CD14-positive monocyte (primary cell): ENCODE data around the gene LYPD1. TPM values are rescaled to one million over a fixed set of nuclear protein-coding genes. Genes with fewer than 3 reads are reported as not detected.

Experiments used
- DNase-seq, 3 donors: peaks; one replicate each; pipeline ENCODE4 v3.0.0-alpha.2; 2011 to 2022
- H2AFZ ChIP-seq: 2 replicates; pipeline ENCODE4 v1.6.0; 2012; ENCODE audit warnings: mild to moderate bottlenecking, low read depth, low read length, inconsistent platforms; ENCODE audit not compliant: insufficient read depth, poor library complexity, severe bottlenecking
- H3K27ac ChIP-seq, 2 donors: 1 replicate in 1 of 2; 2 replicates in 1 of 2; pipeline ENCODE4 v1.5.1; 2012 to 2013; ENCODE audit warnings: low read length in 2 of 2, control low read depth in 1 of 2, inconsistent platforms in 1 of 2, low read depth in 1 of 2, mild to moderate bottlenecking in 1 of 2
- H3K27me3 ChIP-seq, 2 donors: one replicate each; pipeline versions ENCODE4 v1.6.0 to v1.6.1; 2011 to 2013; ENCODE audit warnings: low read length in 2 of 2; ENCODE audit not compliant: control insufficient read depth in 2 of 2, insufficient read depth in 2 of 2
- H3K36me3 ChIP-seq, 2 donors: replicated peaks in 1 of 2; 1 replicate in 1 of 2; 2 replicates in 1 of 2; pipeline versions ENCODE4 v1.5.1 to v1.6.1; 2012 to 2013; ENCODE audit warnings: low read length in 2 of 2, control low read depth in 1 of 2, inconsistent platforms in 1 of 2, mild to moderate bottlenecking in 1 of 2; ENCODE audit not compliant: insufficient read depth in 2 of 2, control insufficient read depth in 1 of 2
- H3K4me1 ChIP-seq, 2 donors: 1 replicate in 1 of 2; 2 replicates in 1 of 2; pipeline versions ENCODE4 v1.5.1 to v1.6.1; 2012 to 2013; ENCODE audit warnings: low read length in 2 of 2, control low read depth in 1 of 2, inconsistent platforms in 1 of 2, mild to moderate bottlenecking in 1 of 2, moderate library complexity in 1 of 2; ENCODE audit not compliant: insufficient read depth in 2 of 2, control insufficient read depth in 1 of 2
- H3K4me2 ChIP-seq: replicated peaks from 2 replicates; pipeline ENCODE3; 2012; ENCODE audit warnings: low read length, moderate library complexity, mild to moderate bottlenecking; ENCODE audit not compliant: poor library complexity, severe bottlenecking; ENCODE audit errors: extremely low read depth
- H3K4me3 ChIP-seq, 3 experiments: fragments of 200-600 bp in 1 of 3; sonication (generic) in 1 of 3; replicated peaks in 1 of 3; 1 replicate in 2 of 3; 2 replicates in 1 of 3; pipeline ENCODE4 v1.5.1; 2011 to 2013; ENCODE audit warnings: low read length in 3 of 3, mild to moderate bottlenecking in 3 of 3, control low read depth in 2 of 3, low read depth in 2 of 3, inconsistent platforms in 1 of 3, moderate library complexity in 1 of 3
- H3K79me2 ChIP-seq: 2 replicates; pipeline ENCODE4 v1.6.0; 2012; ENCODE audit warnings: mild to moderate bottlenecking, control low read depth, inconsistent platforms, low read length, moderate library complexity; ENCODE audit not compliant: insufficient read depth
- H3K9ac ChIP-seq: 2 replicates; pipeline ENCODE4 v1.6.0; 2017; ENCODE audit warnings: low read length, mild to moderate bottlenecking; ENCODE audit not compliant: insufficient read depth, poor library complexity, severe bottlenecking
- H3K9me3 ChIP-seq, 2 donors: replicated peaks in 1 of 2; 1 replicate in 1 of 2; 2 replicates in 1 of 2; pipeline versions ENCODE4 v1.5.1 to v1.6.1; 2012 to 2013; ENCODE audit warnings: low read length in 2 of 2, control low read depth in 1 of 2; ENCODE audit not compliant: control insufficient read depth in 1 of 2, insufficient read depth in 1 of 2
- H4K20me1 ChIP-seq: 2 replicates; pipeline ENCODE4 v1.6.0; 2012; ENCODE audit warnings: mild to moderate bottlenecking, low read length, control low read depth, moderate library complexity; ENCODE audit not compliant: insufficient read depth
- H3K27ac Mint-ChIP-seq, 7 donors: one replicate each; pipeline ENCODE4 v1.8.0; 2020; ENCODE audit warnings: mild to moderate bottlenecking in 7 of 7, mixed read lengths in 7 of 7, moderate library complexity in 6 of 7, inconsistent platforms in 2 of 7
- H3K27me3 Mint-ChIP-seq, 3 donors: one replicate each; pipeline ENCODE4 v1.8.0; 2021 to 2022; ENCODE audit warnings: low read depth in 3 of 3, mild to moderate bottlenecking in 3 of 3, mixed read lengths in 3 of 3, moderate library complexity in 3 of 3, inconsistent platforms in 1 of 3
- H3K36me3 Mint-ChIP-seq, 2 donors: one replicate each; pipeline ENCODE4 v1.8.0; 2020; ENCODE audit warnings: mixed read lengths in 2 of 2, inconsistent platforms in 1 of 2, mild to moderate bottlenecking in 1 of 2
- H3K4me1 Mint-ChIP-seq: one replicate; pipeline ENCODE4 v1.8.0; 2020; ENCODE audit warnings: mild to moderate bottlenecking, mixed read lengths
- H3K4me3 Mint-ChIP-seq, 2 donors: one replicate each; pipeline ENCODE4 v1.8.0; 2020; ENCODE audit warnings: mild to moderate bottlenecking in 2 of 2, mixed read lengths in 2 of 2, moderate library complexity in 1 of 2
- H3K9me3 Mint-ChIP-seq, 7 donors: one replicate each; pipeline ENCODE4 v1.8.0; 2020 to 2022; ENCODE audit warnings: mixed read lengths in 7 of 7, mild to moderate bottlenecking in 6 of 7, moderate library complexity in 6 of 7, inconsistent platforms in 2 of 7
- CTCF ChIP-seq: fragments of 200-600 bp; IDR thresholded peaks from one replicate; pipeline ENCODE4 v1.8.0; 2022; ENCODE audit warnings: antibody characterized with exemption, mild to moderate bottlenecking
- WGBS: methylation state at CpG from one replicate; pipeline ENCODE4 v1.1.5; 2013; ENCODE audit warnings: missing lambda C conversion rate; ENCODE audit not compliant: insufficient coverage; 5-methylcytosine and 5-hydroxymethylcytosine counted together
- intact Hi-C, 2 donors: fragments of 100-400 bp; cut with micrococcal nuclease; formaldehyde crosslinking; loops; one replicate each; pipeline versions ENCODE4 v1.15.0 to v1.15.1; 2023
- polyA plus RNA-seq, 3 donors: library from polyadenylated mRNA; depleted of rRNA in 1 of 3; unstranded in 2 of 3; stranded (reverse) in 1 of 3; fragments of 300-500 nt in 2 of 3; fragments of >200 nt in 1 of 3; fragmentation: Illumina TruSeq in 2 of 3; gene quantifications; 1 replicate in 2 of 3; 2 replicates in 1 of 3; pipeline ENCODE4 v1.2.3, GENCODE V29; 2012 to 2021

LYPD1 gene
- polyA plus RNA-seq, 3 donors, result not detected

DNA sequence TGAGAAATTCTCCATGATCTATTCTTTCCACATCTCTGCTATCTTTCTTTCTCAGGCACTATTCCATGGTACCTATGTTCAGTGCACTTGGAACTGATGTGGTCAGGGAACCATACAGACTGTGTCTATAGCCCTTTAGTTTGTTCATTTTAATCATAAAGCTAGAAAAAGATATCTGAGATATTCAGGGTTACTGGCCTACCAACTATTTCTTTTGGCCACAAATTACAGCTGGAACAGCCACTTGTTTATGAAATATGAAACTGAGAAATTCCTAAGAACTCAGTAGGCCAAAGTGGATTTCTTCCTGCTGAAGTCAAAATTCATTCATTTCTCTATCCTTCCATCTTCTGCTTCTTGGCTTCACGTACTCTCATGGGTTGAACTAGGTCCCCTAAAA lies 22.8 kb upstream of the LYPD1 start:
- H3K4me1 ChIP-seq, result no peaks in the 10 kb centered on the region
- H3K36me3 ChIP-seq, result no peaks in the 10 kb centered on the region
- no peak for TF ChIP-seq CTCF
- Mint-ChIP-seq H3K9me3 (peaks cover 0 to 6% (median 2%) of the 10 kb centered on the region in 7 donors), H3K36me3 (no peaks in the 10 kb centered on the region), H3K4me3 (no peak overlapping the region), H3K27ac (no peak overlapping the region), H3K27me3 (peaks cover 2 to 7% (median 4%) of the 10 kb centered on the region in 3 donors), H3K4me1 (no peaks in the 10 kb centered on the region)
- no peak overlapping the region for H3K9ac ChIP-seq
- H3K9me3 ChIP-seq, result no peaks in the 10 kb centered on the region
- no peaks in the 10 kb centered on the region for H4K20me1 ChIP-seq
- DNase-seq, result no peak
- no peaks in the 10 kb centered on the region for H3K27me3 ChIP-seq
- intact Hi-C loops, result no loop called here
- no peak overlapping the region for H3K27ac ChIP-seq
- no peaks in the 10 kb centered on the region for H3K79me2 ChIP-seq
- no peak overlapping the region for H2AFZ ChIP-seq
- no peak overlapping the region for H3K4me2 ChIP-seq
- no CpG with 5 or more reads among the region's 1 CpG for WGBS
- no peak overlapping the region for H3K4me3 ChIP-seq

DNA sequence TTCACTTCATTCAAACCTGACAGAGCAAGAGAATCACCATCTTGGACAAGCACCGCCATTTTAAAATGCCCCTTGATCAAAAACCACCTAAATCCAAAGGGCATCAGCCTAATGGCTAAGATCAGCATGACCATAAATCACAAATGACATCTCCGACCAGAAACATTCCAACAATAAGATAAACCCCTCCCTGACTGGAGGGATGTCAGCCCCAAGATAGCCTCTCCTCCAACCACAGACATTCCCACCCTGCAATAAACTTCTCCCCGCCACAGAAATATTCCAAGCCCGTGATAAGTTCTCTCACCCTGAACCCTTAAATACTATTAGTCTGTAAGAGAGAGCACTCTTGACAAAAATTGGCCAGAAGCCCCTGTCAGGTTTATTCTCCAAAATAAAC lies 21.6 kb upstream of the LYPD1 start:
- Histone ChIP-seq H3K4me3 (no peak overlapping the region), H3K27me3 (no peaks in the 10 kb centered on the region), H3K36me3 (no peaks in the 10 kb centered on the region), H3K27ac (no peak overlapping the region), H4K20me1 (no peaks in the 10 kb centered on the region), H2AFZ (no peak overlapping the region), H3K9ac (no peak overlapping the region), H3K4me2 (no peak overlapping the region), H3K9me3 (no peaks in the 10 kb centered on the region), H3K79me2 (no peaks in the 10 kb centered on the region), H3K4me1 (no peaks in the 10 kb centered on the region)
- peaks cover 0 to 6% (median 2%) of the 10 kb centered on the region in 7 donors for H3K9me3 Mint-ChIP-seq
- intact Hi-C loops, result no loop called here
- no peak overlapping the region for H3K27ac Mint-ChIP-seq
- H3K27me3 Mint-ChIP-seq, result peaks cover 2 to 7% (median 2%) of the 10 kb centered on the region in 3 donors
- no peak for TF ChIP-seq CTCF
- no peaks in the 10 kb centered on the region for H3K4me1 Mint-ChIP-seq
- WGBS, result 92% methylated on average over 2 of the region's 4 CpGs
- no peak for DNase-seq
- H3K36me3 Mint-ChIP-seq, result no peaks in the 10 kb centered on the region
- H3K4me3 Mint-ChIP-seq, result no peak overlapping the region
